Stimulated activated CD8-positive, alpha-beta memory T cell treated with anti-CD3 and anti-CD28 coated beads, Interleukin-2, amount 100 ng/mL, for 48 hours (primary cell): ENCODE measurements around the gene OR8K1.

Source experiments
- DNase-seq, 2 donors: peaks; one replicate each; pipeline ENCODE4 v3.0.0-alpha.2; 2020; ENCODE audit warnings: low read depth in 2 of 2

OR8K1 gene

GRCh38 chr11:56345739-56346138 lies at the start of gene OR8K1:
Gene OR8K1, plus strand, starts transcription at chr11:56346039. Its CDS starts 0 bp downstream, at chr11:56346039.
- DNase-seq = no peak

DNA sequence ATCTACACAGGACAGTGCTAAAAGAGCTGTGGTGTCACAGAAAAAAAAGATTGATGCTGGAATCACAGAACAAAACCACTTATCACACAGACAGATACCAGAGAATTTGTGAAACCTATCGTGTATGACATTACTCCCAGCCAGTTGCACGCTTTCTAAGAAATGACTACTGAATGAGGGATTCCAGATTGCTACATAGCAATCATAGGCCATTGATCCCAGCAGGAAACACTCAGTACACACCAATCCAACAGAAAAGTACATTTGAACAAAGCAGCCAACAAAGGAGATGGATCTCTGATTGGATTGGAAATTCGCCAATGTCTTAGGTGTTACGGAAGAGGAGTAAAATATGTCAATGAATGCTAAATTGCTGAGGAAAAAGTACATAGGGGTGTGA lies 48.9 kb upstream of the OR8K1 start:
- DNase-seq = no peak

DNA sequence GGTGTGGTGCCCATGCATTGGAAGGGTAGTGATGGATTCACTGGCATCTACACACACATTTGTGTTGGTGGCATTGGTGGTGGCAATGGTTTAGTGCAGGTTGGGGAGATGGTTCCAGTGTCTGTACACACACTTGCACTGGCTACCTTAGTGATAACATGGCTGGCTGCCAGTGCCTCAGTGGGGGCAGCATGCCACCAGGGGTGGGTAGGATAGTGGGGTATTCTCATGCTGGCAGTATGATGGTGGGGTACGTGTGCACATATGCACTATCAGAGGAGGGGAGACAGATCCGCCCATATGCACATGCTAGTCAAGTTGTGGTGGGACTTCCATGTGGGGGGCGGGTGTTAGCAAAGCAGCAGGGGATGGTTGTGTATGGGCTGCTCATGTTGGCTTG lies 38.0 kb upstream of the OR8K1 start:
- DNase-seq = no peak

DNA sequence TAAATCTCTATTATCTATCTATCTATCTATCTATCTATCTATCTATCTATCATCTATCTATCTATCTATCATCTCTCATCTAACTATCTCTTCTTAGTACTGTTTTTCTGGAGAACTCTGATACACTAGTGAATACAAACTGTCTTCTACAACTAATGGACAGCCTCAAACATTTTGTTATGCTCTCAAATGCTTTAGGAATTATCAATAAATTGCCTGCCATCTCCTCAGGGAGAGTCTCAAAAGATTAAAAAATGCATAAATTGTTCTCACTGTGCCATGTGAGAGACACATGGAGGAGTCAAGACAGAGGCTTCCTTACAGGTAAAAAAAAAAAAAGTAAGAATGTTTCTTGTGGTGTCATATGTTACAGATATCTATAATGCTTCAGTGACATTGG lies 31.0 kb upstream of the OR8K1 start, which contains the start of gene OR8K3:
Gene OR8K3, plus strand, starts transcription at position 301 of the 400 bp plus-strand sequence. CDS start 3,163 bp downstream, outside the sequence.
- DNase-seq = no peak

- DNase-seq = no peak
Observed at GRCh38 chr11:56331861-56332491, 13.9 kb upstream of the OR8K1 start.

DNA sequence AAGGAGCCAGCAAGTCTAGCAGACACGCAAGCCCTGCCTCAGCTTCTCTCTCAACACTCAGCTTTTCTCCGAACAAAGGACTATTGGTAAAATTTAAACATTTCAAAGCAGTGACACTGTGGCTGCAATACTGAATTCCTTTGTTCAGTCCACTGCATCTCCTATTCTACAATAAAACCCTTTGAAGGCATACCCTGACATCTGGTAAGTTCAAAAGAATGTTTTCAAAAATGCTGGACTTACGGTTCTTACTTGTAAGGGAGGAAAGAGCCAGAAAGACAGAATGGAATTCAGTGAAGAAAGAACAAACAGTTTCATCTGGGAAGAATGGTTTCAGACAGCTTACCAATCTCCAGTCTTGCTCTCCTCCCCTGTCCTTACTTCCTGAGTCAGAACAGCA lies 12.7 kb upstream of the OR8K1 start:
- no peak for DNase-seq

- no peak for DNase-seq
Observed at GRCh38 chr11:56340289-56340688, 5.5 kb upstream of the OR8K1 start.

GRCh38 chr11:56353991-56354390 lies 8.2 kb downstream of the OR8K1 start, which contains the start of gene OR8J1:
Gene OR8J1, plus strand, starts transcription at chr11:56354291. Its CDS starts 5,956 bp downstream, at chr11:56360247.
- no peak for DNase-seq

DNA sequence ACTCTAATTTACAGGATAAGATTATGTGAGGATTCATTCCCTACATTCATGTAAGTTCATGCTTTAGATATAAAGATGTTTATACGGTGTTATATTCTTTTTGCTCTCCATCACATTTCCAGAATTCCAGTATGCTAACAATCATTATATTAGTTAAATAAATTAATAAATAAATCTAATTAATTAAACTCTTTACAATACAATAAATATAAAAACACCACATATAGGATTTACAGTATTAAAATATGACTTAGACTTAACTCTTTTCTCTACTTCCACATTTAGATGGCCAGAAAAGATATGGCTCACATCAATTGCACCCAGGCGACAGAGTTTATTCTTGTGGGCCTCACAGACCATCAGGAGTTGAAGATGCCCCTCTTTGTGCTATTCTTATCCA lies 29.5 kb downstream of the OR8K1 start, which contains the start of gene OR8U1:
Gene OR8U1, plus strand, starts transcription at position 301 of the 400 bp plus-strand sequence. Its CDS starts 0 bp downstream, at position 301.
- DNase-seq = no peak

DNA sequence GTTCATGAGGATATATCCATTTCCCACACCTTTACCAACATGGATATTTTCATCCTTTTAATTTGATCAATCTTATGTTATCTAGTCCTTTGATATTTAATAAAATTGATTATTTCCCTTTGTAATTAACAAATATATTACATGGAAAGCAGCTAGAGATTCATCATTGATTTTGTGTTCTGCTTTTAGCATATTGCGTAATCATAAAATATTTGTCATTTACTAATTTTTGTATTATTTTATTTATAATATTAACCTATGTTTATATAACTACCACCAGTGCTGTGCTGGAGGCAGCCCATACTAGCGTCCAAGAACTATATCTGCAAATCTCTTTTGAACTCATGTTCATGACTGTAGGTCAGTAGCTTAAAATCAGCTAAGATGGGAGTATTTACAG lies 34.3 kb downstream of the OR8K1 start:
- no peak for DNase-seq

DNA sequence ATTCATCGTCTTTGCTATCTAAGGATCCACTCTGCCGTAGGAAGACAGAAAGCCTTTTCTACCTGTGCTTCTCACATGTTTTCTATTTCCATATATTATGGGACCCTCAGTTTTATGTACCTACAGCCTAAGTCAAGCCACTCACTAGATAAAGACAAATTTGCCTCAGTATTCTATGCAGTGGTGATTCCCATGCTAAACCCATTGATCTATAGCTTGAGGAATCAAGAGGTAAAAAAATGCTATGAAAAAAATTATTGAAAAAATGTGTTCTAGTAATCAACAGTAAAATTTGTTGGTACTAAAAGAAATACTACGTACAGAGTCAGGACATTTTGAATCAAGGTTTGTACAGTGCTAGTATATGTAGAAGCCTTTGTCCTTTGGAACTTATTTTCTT lies 48.5 kb downstream of the OR8K1 start:
- no peak for DNase-seq

DNA sequence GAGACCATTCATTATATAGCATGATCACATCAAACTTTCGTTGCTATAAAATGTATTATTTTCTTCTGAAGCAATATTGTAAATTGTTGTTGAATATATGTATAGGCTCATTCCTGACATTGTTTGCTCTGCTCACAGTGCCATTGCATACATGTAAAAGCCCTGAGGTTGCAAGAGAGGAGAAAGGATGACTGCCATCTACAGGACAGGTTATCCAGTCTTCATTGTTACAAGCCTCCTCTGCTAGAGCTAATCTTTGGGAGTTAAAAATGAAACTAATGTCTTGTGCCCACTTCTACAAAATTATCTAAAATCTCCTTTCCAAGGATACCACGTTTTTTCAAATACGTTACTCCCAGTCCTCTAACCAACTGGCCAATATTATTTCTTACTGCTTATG lies 50.2 kb downstream of the OR8K1 start:
- no peak for DNase-seq
